ENCODE measurements around the gene YWHAG. TPM values are rescaled to one million over a fixed set of nuclear protein-coding genes. Genes with fewer than 3 reads are reported as not detected.

The YWHAG gene
- total and polyA plus RNA-seq, 9 of the 15 experiments (the other 6 are each of a cell fraction or from before 2014, with no cell fraction given) = 30.4 to 246 (median 94.5) TPM

DNA sequence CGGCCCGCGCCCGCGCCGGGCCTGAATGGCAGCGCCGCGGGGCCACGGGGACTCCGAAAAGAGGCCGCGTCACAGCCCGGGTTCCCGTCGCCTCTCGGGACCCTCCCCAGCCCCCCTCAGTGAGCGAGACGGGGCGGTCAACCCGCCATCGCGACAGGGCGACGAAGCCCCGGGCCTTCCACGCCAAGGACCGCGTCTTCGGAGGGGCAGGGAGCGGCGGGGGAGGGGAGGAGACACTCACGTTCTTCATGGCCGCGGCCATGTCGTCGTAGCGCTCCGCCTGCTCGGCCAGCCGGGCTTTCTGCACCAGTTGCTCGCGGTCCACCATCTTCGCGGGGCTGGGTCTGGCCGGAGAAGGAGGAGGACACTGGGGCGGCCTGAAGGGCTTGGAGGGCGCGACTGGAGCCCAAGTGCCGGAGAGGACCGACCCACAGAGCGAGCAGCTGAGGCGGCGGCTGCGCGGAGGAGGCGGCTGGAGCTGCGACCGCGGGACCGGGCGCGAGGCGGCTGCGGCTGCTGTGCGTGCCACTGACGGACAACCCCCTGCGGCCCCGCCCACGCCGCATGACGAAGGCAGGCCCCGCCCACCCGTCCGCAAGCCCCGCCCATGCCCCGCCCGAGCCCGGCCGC lies at the start of gene YWHAG (continued):
- TF ChIP-seq FOXK1 (CRISPR knock-in tag; IDR thresholded peaks at IDR 0.05; ENCODE audit: borderline replicate concordance) (peak; percentile 78; the same call in 1 of the 2 replicates), CC2D1A (IDR thresholded peaks at IDR 0.05) (no peak), TCF7 (IDR thresholded peaks at IDR 0.05; ENCODE audit: borderline replicate concordance) (no peak), NCOA1 (IDR thresholded peaks at IDR 0.05; ENCODE audit: low read depth) (0 out of 2 replicates have a peak, but pooled peaks have one; percentile 52), ZNF212 (CRISPR knock-in tag; IDR thresholded peaks at IDR 0.05) (0 out of 2 replicates have a peak, but pooled peaks have one; percentile 42), PPARD (CRISPR knock-in tag; IDR thresholded peaks at IDR 0.05) (no peak), COPS2 (conservative IDR thresholded peaks at IDR 0.05) (no peak), PHB2 (IDR thresholded peaks at IDR 0.05; ENCODE audit: low read depth) (no peak)
- TF ChIP-seq, protein P1, sequence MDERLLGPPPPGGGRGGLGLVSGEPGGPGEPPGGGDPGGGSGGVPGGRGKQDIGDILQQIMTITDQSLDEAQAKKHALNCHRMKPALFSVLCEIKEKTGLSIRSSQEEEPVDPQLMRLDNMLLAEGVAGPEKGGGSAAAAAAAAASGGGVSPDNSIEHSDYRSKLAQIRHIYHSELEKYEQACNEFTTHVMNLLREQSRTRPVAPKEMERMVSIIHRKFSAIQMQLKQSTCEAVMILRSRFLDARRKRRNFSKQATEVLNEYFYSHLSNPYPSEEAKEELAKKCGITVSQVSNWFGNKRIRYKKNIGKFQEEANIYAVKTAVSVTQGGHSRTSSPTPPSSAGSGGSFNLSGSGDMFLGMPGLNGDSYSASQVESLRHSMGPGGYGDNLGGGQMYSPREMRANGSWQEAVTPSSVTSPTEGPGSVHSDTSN (CRISPR knock-in tag; IDR thresholded peaks at IDR 0.05; ENCODE audit: low read depth) = no peak; the same call in 1 of the 2 replicates
- TF ChIP-seq, protein P1 (tag; conservative IDR thresholded peaks at IDR 0.05; ENCODE audit: low read depth) = no peak
- TF ChIP-seq, protein P2, sequence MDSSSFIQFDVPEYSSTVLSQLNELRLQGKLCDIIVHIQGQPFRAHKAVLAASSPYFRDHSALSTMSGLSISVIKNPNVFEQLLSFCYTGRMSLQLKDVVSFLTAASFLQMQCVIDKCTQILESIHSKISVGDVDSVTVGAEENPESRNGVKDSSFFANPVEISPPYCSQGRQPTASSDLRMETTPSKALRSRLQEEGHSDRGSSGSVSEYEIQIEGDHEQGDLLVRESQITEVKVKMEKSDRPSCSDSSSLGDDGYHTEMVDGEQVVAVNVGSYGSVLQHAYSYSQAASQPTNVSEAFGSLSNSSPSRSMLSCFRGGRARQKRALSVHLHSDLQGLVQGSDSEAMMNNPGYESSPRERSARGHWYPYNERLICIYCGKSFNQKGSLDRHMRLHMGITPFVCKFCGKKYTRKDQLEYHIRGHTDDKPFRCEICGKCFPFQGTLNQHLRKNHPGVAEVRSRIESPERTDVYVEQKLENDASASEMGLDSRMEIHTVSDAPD (CRISPR knock-in tag; IDR thresholded peaks at IDR 0.05) = no peak
- TF ChIP-seq, protein P3, sequence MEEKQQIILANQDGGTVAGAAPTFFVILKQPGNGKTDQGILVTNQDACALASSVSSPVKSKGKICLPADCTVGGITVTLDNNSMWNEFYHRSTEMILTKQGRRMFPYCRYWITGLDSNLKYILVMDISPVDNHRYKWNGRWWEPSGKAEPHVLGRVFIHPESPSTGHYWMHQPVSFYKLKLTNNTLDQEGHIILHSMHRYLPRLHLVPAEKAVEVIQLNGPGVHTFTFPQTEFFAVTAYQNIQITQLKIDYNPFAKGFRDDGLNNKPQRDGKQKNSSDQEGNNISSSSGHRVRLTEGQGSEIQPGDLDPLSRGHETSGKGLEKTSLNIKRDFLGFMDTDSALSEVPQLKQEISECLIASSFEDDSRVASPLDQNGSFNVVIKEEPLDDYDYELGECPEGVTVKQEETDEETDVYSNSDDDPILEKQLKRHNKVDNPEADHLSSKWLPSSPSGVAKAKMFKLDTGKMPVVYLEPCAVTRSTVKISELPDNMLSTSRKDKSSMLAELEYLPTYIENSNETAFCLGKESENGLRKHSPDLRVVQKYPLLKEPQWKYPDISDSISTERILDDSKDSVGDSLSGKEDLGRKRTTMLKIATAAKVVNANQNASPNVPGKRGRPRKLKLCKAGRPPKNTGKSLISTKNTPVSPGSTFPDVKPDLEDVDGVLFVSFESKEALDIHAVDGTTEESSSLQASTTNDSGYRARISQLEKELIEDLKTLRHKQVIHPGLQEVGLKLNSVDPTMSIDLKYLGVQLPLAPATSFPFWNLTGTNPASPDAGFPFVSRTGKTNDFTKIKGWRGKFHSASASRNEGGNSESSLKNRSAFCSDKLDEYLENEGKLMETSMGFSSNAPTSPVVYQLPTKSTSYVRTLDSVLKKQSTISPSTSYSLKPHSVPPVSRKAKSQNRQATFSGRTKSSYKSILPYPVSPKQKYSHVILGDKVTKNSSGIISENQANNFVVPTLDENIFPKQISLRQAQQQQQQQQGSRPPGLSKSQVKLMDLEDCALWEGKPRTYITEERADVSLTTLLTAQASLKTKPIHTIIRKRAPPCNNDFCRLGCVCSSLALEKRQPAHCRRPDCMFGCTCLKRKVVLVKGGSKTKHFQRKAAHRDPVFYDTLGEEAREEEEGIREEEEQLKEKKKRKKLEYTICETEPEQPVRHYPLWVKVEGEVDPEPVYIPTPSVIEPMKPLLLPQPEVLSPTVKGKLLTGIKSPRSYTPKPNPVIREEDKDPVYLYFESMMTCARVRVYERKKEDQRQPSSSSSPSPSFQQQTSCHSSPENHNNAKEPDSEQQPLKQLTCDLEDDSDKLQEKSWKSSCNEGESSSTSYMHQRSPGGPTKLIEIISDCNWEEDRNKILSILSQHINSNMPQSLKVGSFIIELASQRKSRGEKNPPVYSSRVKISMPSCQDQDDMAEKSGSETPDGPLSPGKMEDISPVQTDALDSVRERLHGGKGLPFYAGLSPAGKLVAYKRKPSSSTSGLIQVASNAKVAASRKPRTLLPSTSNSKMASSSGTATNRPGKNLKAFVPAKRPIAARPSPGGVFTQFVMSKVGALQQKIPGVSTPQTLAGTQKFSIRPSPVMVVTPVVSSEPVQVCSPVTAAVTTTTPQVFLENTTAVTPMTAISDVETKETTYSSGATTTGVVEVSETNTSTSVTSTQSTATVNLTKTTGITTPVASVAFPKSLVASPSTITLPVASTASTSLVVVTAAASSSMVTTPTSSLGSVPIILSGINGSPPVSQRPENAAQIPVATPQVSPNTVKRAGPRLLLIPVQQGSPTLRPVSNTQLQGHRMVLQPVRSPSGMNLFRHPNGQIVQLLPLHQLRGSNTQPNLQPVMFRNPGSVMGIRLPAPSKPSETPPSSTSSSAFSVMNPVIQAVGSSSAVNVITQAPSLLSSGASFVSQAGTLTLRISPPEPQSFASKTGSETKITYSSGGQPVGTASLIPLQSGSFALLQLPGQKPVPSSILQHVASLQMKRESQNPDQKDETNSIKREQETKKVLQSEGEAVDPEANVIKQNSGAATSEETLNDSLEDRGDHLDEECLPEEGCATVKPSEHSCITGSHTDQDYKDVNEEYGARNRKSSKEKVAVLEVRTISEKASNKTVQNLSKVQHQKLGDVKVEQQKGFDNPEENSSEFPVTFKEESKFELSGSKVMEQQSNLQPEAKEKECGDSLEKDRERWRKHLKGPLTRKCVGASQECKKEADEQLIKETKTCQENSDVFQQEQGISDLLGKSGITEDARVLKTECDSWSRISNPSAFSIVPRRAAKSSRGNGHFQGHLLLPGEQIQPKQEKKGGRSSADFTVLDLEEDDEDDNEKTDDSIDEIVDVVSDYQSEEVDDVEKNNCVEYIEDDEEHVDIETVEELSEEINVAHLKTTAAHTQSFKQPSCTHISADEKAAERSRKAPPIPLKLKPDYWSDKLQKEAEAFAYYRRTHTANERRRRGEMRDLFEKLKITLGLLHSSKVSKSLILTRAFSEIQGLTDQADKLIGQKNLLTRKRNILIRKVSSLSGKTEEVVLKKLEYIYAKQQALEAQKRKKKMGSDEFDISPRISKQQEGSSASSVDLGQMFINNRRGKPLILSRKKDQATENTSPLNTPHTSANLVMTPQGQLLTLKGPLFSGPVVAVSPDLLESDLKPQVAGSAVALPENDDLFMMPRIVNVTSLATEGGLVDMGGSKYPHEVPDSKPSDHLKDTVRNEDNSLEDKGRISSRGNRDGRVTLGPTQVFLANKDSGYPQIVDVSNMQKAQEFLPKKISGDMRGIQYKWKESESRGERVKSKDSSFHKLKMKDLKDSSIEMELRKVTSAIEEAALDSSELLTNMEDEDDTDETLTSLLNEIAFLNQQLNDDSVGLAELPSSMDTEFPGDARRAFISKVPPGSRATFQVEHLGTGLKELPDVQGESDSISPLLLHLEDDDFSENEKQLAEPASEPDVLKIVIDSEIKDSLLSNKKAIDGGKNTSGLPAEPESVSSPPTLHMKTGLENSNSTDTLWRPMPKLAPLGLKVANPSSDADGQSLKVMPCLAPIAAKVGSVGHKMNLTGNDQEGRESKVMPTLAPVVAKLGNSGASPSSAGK (IDR thresholded peaks at IDR 0.05) = no peak
